Measurements from ENCODE around the gene SRC.

GRCh38 chr20:37327748-37328147 is 18.2 kb upstream of the SRC start:
- TF ChIP-seq EZH2 (IDR thresholded peaks at IDR 0.05; ENCODE audit: borderline replicate concordance, low read depth, low read length, poor library complexity, severe bottlenecking): no peak
- TF ChIP-seq CTCF (conservative IDR thresholded peaks at IDR 0.05; ENCODE audit: low read depth, low read length): no peak

Measured in A673 (cell line).